Fibroblast of lung (primary cell): ENCODE measurements around the gene DDC.

Experiments
- CTCF ChIP-seq, 2 donors: IDR thresholded peaks in 1 of 2; conservative IDR thresholded peaks in 1 of 2; 1 replicate in 1 of 2; 2 replicates in 1 of 2; pipeline ENCODE4 v1.5.1; 2011 to 2012; ENCODE audit warnings: low read length in 2 of 2, control low read depth in 1 of 2, inconsistent platforms in 1 of 2, low read depth in 1 of 2, mild to moderate bottlenecking in 1 of 2
- EZH2 ChIP-seq: IDR thresholded peaks from 2 replicates; pipeline ENCODE4 v1.5.1; 2012; ENCODE audit warnings: low read length, control low read depth, mild to moderate bottlenecking; ENCODE audit errors: missing control alignments

GRCh38 chr7:50598460-50599343 lies 33.5 kb upstream of the DDC start:
- no peak for TF ChIP-seq CTCF (conservative IDR thresholded peaks at IDR 0.05 in 1 of 2, IDR thresholded peaks at IDR 0.05 in 1 of 2; ENCODE audit: low read depth in 1 of 2, low read length in 2 of 2)
- no peak for TF ChIP-seq EZH2
